Measurements from ENCODE around the gene TMED10.

GRCh38 chr14:75101491-75101890 is 74.9 kb downstream of the TMED10 start:
- TF ChIP-seq POLR2A (IDR thresholded peaks at IDR 0.05; ENCODE audit: low read length): no peak
- no peak for TF ChIP-seq GATA1 (IDR thresholded peaks at IDR 0.05; ENCODE audit: low read depth, low read length)

Data from erythroblast (primary cell).